Kidney epithelial cell (primary cell): ENCODE data around the gene TMC1. TPM values are rescaled to one million over a fixed set of nuclear protein-coding genes. Genes with fewer than 3 reads are reported as not detected.

ENCODE experiments used
- DNase-seq: peaks from one replicate; pipeline ENCODE4 v3.0.0-alpha.2; 2010; ENCODE audit warnings: low read depth
- H3K27me3 ChIP-seq: 2 replicates; pipeline ENCODE4 v1.6.0; 2011; ENCODE audit warnings: low read length; ENCODE audit not compliant: control insufficient read depth, insufficient read depth
- H3K36me3 ChIP-seq: 2 replicates; pipeline ENCODE4 v1.5.1; 2011; ENCODE audit warnings: low read length; ENCODE audit not compliant: control insufficient read depth, insufficient read depth
- H3K4me3 ChIP-seq: 2 replicates; pipeline ENCODE4 v1.5.1; 2011; ENCODE audit warnings: low read depth, mild to moderate bottlenecking, control low read depth, low read length
- total RNA-seq: library from RNA; depleted of rRNA; stranded (reverse); fragments of >200 nt; gene quantifications from 2 replicates; pipeline ENCODE4 v1.2.3, GENCODE V29; 2015
- TF ChIP-seq, protein P1 (sequence below): IDR thresholded peaks from 2 replicates; pipeline ENCODE4 v1.5.1; 2011; ENCODE audit warnings: mild to moderate bottlenecking, moderate library complexity, low read length, control low read depth, inconsistent platforms; ENCODE audit not compliant: insufficient read depth, poor library complexity, severe bottlenecking

The TMC1 gene
- total RNA-seq, 1 donor from 2014 or later: not detected

DNA sequence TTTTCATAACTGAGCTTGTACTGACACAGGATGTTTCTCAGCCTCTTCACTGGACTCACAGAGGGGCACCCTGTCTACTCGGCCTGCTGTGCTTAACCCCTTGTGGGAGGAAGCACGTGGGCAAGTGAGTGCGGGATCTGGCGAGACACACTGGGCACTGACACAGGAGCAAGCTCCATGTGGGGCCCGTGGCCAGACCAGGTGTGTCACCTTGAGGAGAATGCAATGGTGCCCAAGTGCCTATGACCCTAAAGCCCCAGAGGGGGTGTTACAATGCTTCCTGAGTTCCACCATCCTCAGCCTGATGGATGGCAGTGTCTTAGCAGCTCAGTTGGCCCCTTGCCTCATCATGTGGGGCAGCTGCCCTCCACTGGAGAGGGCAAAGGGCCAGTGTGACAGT, 302.6 kb downstream of the TMC1 start:
- peaks cover 2% of the 10 kb centered on the region for H3K27me3 ChIP-seq
- H3K36me3 ChIP-seq: no peaks in the 10 kb centered on the region
- TF ChIP-seq, protein P1, sequence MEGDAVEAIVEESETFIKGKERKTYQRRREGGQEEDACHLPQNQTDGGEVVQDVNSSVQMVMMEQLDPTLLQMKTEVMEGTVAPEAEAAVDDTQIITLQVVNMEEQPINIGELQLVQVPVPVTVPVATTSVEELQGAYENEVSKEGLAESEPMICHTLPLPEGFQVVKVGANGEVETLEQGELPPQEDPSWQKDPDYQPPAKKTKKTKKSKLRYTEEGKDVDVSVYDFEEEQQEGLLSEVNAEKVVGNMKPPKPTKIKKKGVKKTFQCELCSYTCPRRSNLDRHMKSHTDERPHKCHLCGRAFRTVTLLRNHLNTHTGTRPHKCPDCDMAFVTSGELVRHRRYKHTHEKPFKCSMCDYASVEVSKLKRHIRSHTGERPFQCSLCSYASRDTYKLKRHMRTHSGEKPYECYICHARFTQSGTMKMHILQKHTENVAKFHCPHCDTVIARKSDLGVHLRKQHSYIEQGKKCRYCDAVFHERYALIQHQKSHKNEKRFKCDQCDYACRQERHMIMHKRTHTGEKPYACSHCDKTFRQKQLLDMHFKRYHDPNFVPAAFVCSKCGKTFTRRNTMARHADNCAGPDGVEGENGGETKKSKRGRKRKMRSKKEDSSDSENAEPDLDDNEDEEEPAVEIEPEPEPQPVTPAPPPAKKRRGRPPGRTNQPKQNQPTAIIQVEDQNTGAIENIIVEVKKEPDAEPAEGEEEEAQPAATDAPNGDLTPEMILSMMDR: no peak
- no peak for DNase-seq
- H3K4me3 ChIP-seq: no peak overlapping the region

DNA sequence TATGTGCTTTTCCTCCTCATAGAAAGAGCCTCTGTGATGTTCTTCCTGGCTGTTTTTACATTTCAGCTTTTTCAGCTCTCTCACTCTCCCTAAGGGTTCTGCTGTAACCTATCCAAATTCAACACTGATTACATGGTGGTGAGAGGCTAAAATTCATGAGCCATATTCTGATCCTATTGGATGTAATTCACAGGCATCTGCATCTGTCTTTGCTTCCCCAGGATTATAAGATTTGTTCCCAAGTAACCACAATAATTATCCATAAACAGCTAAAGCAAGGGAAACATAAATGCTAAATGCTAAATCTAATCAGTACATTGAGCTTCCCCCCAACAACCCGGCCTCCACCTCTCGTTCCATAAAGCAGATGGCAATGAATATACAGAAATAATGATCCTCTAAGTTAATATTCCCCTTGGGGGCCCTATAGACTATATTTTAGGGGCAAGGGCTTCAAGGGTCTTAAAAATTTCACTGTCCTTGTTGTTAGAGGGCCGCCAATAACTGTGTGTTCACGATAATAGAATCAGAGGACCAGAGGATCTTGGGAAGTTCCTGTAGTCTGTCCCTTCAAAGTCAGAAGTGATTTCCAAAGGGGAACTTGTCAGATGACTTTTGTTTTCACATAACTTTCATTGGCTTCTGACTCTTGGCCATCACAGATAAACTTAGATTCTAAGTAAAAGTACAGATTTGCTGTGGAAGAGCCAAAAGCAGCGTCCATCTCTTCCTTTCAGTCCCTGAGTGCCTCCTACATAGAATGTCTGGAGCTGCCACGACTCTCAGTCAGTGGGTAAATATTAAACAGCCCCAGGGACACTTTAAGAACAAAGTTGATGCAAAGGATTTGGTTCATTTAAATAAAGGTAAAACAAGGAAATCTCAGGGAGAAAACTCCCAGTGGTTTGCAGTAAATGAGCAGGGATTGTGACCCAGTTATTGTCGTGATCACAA, 305.9 kb downstream of the TMC1 start:
- Histone ChIP-seq H3K36me3 (no peaks in the 10 kb centered on the region), H3K4me3 (no peak overlapping the region), H3K27me3 (no peaks in the 10 kb centered on the region)
- no peak for DNase-seq
- TF ChIP-seq, protein P1: no peak

DNA sequence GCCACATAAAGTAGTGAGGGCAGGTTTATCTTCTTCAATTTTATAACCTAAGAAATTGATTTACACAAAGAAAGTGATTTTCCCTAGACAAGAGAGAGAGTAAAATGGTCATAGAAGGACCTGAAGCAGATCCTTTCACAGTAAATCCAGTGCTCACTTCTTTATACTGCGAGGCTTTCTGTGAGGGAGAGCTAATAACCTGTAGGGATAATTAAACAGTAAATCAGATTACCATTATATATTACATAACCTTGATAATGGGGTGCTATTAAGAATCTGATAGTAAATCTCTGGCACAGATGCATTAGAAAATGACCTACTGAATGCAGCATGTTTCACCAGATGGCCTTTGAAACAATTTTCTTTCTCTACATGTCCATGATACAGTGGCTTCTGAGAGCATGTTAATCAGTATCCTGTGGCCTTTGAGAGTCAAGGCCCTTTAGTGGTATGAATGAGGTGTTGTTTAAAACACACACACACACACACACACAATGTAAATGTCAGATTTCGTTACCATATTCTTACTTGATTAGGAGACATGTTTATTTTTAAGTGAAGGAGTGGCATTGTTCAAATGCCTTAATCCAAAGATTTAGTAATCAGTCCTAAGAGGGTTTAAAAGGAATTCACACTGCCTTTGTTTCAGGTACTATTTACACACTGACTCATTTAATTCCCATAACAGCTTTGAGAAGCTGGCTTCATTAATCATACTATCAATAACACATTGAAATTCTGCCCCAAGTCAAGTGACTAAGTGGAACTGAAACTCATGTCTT, 306.7 kb downstream of the TMC1 start:
- TF ChIP-seq, protein P1: no peak
- DNase-seq: peak; percentile 42
- no peak overlapping the region for H3K4me3 ChIP-seq
- no peaks in the 10 kb centered on the region for H3K36me3 ChIP-seq
- no peaks in the 10 kb centered on the region for H3K27me3 ChIP-seq

DNA sequence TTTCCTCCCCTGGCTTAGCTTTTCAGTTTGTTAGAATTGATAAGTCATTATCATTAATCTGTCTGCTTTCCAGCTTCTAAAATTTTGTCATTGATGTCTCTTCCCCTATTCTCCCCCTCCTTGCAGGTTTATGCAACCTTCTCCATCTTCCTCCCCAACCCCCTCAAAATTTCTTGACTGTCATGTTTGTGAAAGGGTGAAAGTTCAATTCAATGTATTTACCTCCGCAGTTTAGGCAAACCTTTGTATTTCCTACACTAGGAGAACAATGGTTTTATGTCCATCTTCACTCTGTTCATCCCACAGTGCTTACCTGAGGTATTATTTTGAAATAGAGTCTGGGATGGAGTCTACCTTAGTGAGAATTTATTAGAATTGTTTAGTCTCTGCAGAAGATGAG, 313.6 kb downstream of the TMC1 start:
- DNase-seq: no peak
- Histone ChIP-seq H3K27me3 (no peaks in the 10 kb centered on the region), H3K36me3 (no peaks in the 10 kb centered on the region), H3K4me3 (no peak overlapping the region)
- TF ChIP-seq, protein P1: no peak

DNA sequence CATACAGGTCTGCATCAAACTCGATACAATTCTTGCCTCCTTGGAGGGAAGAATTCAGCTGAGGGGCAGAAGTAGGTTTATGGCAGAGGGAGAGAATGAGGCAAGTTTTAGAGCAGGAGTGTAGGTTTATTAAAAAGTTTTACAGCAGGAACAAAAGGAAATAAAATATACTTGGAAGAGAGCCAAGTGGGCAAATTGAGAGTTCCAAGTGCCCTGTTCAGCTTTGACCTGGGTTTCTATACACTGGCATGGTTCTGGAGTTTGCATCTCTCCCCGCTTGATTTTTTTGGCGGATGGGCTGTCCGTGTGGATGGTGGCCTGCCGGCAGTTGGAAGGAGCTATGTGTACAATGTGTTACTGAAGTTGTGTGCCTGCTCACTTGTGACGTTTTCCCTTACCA, 315.4 kb downstream of the TMC1 start:
- no peak for DNase-seq
- Histone ChIP-seq H3K4me3 (no peak overlapping the region), H3K36me3 (no peaks in the 10 kb centered on the region), H3K27me3 (no peaks in the 10 kb centered on the region)
- TF ChIP-seq, protein P1: no peak
